ENCODE data around the gene PPP1R3E. TPM values are rescaled to one million over a fixed set of nuclear protein-coding genes. Genes with fewer than 3 reads are reported as not detected.

The PPP1R3E gene
- total and polyA plus RNA-seq, 2 of the 13 experiments (the other 11 are each of a cell fraction or from before 2014, with no cell fraction given), result 16.5 to 26.5 TPM

- TF ChIP-seq FIP1L1 (IDR thresholded peaks at IDR 0.05; ENCODE audit: borderline replicate concordance, insufficient read depth, low read depth, low read length) (0 out of 2 replicates have a peak, but pooled peaks have one; percentile 19), KLF9 (CRISPR knock-in tag; IDR thresholded peaks at IDR 0.05; ENCODE audit: low read depth) (0 out of 2 replicates have a peak, but pooled peaks have one; percentile 59), ZNF563 (CRISPR knock-in tag; IDR thresholded peaks at IDR 0.05) (0 out of 2 replicates have a peak, but pooled peaks have one; percentile 5), ZNF816 (CRISPR knock-in tag; IDR thresholded peaks at IDR 0.05; ENCODE audit: borderline replicate concordance) (peak; percentile 20; the same call in 1 of the 2 replicates), ETV6 (CRISPR knock-in tag; conservative IDR thresholded peaks at IDR 0.05) (peak; percentile 17; the same call in 1 of the 2 replicates), ZNF253 (CRISPR knock-in tag; IDR thresholded peaks at IDR 0.05; ENCODE audit: borderline replicate concordance) (no peak), ATF5 (CRISPR knock-in tag; IDR thresholded peaks at IDR 0.05; ENCODE audit: low read depth) (no peak), ZNF280B (CRISPR knock-in tag; IDR thresholded peaks at IDR 0.05; ENCODE audit: borderline replicate concordance) (0 out of 2 replicates have a peak, but pooled peaks have one; percentile 18), CSRNP1 (CRISPR knock-in tag; IDR thresholded peaks at IDR 0.05) (peak; percentile 20; the same call in 1 of the 2 replicates), ZNF335 (CRISPR knock-in tag; IDR thresholded peaks at IDR 0.05) (peak; percentile 0; the same call in 1 of the 2 replicates), ZNF296 (CRISPR knock-in tag; conservative IDR thresholded peaks at IDR 0.05) (0 out of 2 replicates have a peak, but pooled peaks have one; percentile 1), ZNF329 (CRISPR knock-in tag; IDR thresholded peaks at IDR 0.05; ENCODE audit: low read depth) (0 out of 2 replicates have a peak, but pooled peaks have one; percentile 19), SNAPC2 (CRISPR knock-in tag; IDR thresholded peaks at IDR 0.05) (0 out of 2 replicates have a peak, but pooled peaks have one; percentile 7), ZNF7 (CRISPR knock-in tag; IDR thresholded peaks at IDR 0.05) (peak; percentile 50), EP300 (IDR thresholded peaks at IDR 0.05; ENCODE audit: low read depth in 2 of 2, low read length in 2 of 2) (no peak), EP300 (CRISPR knock-in tag; IDR thresholded peaks at IDR 0.05; ENCODE audit: borderline replicate concordance) (peak; percentile 26; the same call in 1 of the 2 replicates), ZNF746 (CRISPR knock-in tag; IDR thresholded peaks at IDR 0.05) (peak; percentile 89), GATAD2A (CRISPR knock-in tag; IDR thresholded peaks at IDR 0.05) (no peak), BORCS8-MEF2B (CRISPR knock-in tag; IDR thresholded peaks at IDR 0.05) (peak; percentile 14; the same call in 1 of the 2 replicates)
- TF ChIP-seq, protein P1, sequence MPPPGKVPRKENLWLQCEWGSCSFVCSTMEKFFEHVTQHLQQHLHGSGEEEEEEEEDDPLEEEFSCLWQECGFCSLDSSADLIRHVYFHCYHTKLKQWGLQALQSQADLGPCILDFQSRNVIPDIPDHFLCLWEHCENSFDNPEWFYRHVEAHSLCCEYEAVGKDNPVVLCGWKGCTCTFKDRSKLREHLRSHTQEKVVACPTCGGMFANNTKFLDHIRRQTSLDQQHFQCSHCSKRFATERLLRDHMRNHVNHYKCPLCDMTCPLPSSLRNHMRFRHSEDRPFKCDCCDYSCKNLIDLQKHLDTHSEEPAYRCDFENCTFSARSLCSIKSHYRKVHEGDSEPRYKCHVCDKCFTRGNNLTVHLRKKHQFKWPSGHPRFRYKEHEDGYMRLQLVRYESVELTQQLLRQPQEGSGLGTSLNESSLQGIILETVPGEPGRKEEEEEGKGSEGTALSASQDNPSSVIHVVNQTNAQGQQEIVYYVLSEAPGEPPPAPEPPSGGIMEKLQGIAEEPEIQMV (CRISPR knock-in tag; IDR thresholded peaks at IDR 0.05; ENCODE audit: low read depth), result 0 out of 2 replicates have a peak, but pooled peaks have one; percentile 5
- TF ChIP-seq, protein P2, sequence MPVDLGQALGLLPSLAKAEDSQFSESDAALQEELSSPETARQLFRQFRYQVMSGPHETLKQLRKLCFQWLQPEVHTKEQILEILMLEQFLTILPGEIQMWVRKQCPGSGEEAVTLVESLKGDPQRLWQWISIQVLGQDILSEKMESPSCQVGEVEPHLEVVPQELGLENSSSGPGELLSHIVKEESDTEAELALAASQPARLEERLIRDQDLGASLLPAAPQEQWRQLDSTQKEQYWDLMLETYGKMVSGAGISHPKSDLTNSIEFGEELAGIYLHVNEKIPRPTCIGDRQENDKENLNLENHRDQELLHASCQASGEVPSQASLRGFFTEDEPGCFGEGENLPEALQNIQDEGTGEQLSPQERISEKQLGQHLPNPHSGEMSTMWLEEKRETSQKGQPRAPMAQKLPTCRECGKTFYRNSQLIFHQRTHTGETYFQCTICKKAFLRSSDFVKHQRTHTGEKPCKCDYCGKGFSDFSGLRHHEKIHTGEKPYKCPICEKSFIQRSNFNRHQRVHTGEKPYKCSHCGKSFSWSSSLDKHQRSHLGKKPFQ (CRISPR knock-in tag; IDR thresholded peaks at IDR 0.05; ENCODE audit: insufficient replicate concordance), result peak; percentile 7
These were observed 17.1 kb downstream of the PPP1R3E start (continued) for GRCh38 chr14:23285530-23286019.
